DND-41 (cell line): ENCODE results near the gene MPND.

Experiments used
- ATAC-seq: fragments of 200-7000 bp; cut with Tn5 transposase; 3 replicates; pipeline ENCODE4 v1.9.1; 2021; ENCODE audit warnings: low read depth; ENCODE audit not compliant: insufficient read depth
- DNase-seq: peaks from one replicate; pipeline ENCODE4 v3.0.0-alpha.2; 2020
- H2AFZ ChIP-seq: 2 replicates; pipeline ENCODE4 v1.6.0; 2012; ENCODE audit warnings: low read depth, low read length
- H3K27ac ChIP-seq: 2 replicates; pipeline ENCODE4 v1.5.1; 2012; ENCODE audit warnings: low read length, inconsistent platforms
- H3K27me3 ChIP-seq: fragments of 200-600 bp; sonication (generic); 2 replicates; pipeline ENCODE4 v1.6.0; 2012; ENCODE audit warnings: low read length, mild to moderate bottlenecking, inconsistent platforms; ENCODE audit not compliant: insufficient read depth, poor library complexity
- H3K36me3 ChIP-seq: 2 replicates; pipeline ENCODE4 v1.5.1; 2012; ENCODE audit warnings: low read length, inconsistent platforms; ENCODE audit not compliant: insufficient read depth
- H3K4me1 ChIP-seq: 2 replicates; pipeline ENCODE4 v1.5.1; 2012; ENCODE audit warnings: mild to moderate bottlenecking, low read length; ENCODE audit not compliant: insufficient read depth
- H3K4me2 ChIP-seq: 2 replicates; pipeline ENCODE4 v1.6.0; 2012; ENCODE audit warnings: mild to moderate bottlenecking, moderate library complexity, low read length, inconsistent platforms; ENCODE audit not compliant: insufficient read depth
- H3K4me3 ChIP-seq, 2 experiments: fragments of 200-600 bp in 1 of 2; shearing (Covaris generic) in 1 of 2; 2 replicates each; pipeline ENCODE4 v1.5.1; 2012 to 2016; ENCODE audit warnings: inconsistent platforms in 2 of 2, low read length in 2 of 2, mild to moderate bottlenecking in 2 of 2, low read depth in 1 of 2, moderate library complexity in 1 of 2
- H3K79me2 ChIP-seq: 2 replicates; pipeline ENCODE4 v1.6.0; 2012; ENCODE audit warnings: low read length, inconsistent platforms; ENCODE audit not compliant: insufficient read depth
- H3K9ac ChIP-seq: 2 replicates; pipeline ENCODE4 v1.6.0; 2012; ENCODE audit warnings: low read depth, mild to moderate bottlenecking, inconsistent platforms, low read length, moderate library complexity
- H3K9me3 ChIP-seq: 2 replicates; pipeline ENCODE4 v1.5.1; 2012; ENCODE audit warnings: low read length, moderate library complexity, mild to moderate bottlenecking, inconsistent platforms; ENCODE audit not compliant: insufficient read depth, severe bottlenecking
- H4K20me1 ChIP-seq: 2 replicates; pipeline ENCODE4 v1.6.0; 2012; ENCODE audit warnings: low read length; ENCODE audit not compliant: insufficient read depth
- EZH2 ChIP-seq: IDR thresholded peaks from 3 replicates; pipeline ENCODE4 v1.6.1; 2012; ENCODE audit warnings: borderline replicate concordance, low read depth, mild to moderate bottlenecking, moderate library complexity, low read length, inconsistent platforms; ENCODE audit not compliant: severe bottlenecking
- TF ChIP-seq, protein P1 (sequence below): IDR thresholded peaks from 2 replicates; pipeline ENCODE4 v1.5.1; 2012; ENCODE audit warnings: borderline replicate concordance, low read length, moderate library complexity, mild to moderate bottlenecking; ENCODE audit not compliant: poor library complexity, severe bottlenecking; ENCODE audit errors: extremely low read depth

MPND gene

DNA sequence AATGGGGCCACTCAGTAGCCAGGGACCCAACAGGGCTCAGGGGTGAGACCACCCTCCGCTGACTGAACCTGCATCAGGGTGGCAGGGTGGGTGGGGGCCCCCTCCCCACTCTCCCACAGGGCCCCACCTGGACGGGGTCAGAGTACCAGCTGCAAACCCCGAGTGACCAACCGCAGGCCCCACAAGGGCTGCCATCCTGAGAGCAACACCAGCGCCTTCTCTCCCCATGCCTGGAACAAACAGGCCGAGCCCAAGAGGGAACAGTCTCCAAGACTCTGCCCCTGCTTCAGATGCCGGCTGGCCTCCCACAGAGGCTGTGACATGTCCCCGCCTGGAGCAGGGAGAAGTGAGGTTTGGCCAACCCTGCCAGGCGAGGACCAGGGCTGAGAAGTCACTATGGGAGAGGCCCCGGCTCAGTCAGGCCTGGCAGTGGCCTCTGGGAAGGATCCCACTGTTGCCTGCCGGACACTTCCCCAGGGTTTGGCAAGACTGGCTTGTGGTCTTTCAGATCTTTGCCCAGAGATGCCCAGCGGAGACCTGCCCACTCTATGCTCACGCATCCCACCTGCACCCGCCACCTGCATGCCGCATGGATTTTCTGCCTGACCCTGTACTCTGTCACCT, 27.2 kb downstream of the MPND start:
- no peak overlapping the region for H3K9ac ChIP-seq
- ATAC-seq (no peak), DNase-seq (no peak)
- H4K20me1 ChIP-seq = peaks cover 88% of the 10 kb centered on the region
- peaks cover 31% of the 10 kb centered on the region for H3K36me3 ChIP-seq
- H3K79me2 ChIP-seq = peaks cover 76% of the 10 kb centered on the region
- H3K4me1 ChIP-seq = no peaks in the 10 kb centered on the region; the same call in 1 of the 2 replicates
- H3K4me3 ChIP-seq = no peak overlapping the region
- H3K27ac ChIP-seq = 0 out of 2 replicates have a peak overlapping the region, but pooled peaks have one; percentile 7
- H3K9me3 ChIP-seq = no peaks in the 10 kb centered on the region
- no peaks in the 10 kb centered on the region for H3K27me3 ChIP-seq
- H3K4me2 ChIP-seq = no peak overlapping the region
- H2AFZ ChIP-seq = no peak overlapping the region
- TF ChIP-seq EZH2 = no peak
- TF ChIP-seq, protein P1, sequence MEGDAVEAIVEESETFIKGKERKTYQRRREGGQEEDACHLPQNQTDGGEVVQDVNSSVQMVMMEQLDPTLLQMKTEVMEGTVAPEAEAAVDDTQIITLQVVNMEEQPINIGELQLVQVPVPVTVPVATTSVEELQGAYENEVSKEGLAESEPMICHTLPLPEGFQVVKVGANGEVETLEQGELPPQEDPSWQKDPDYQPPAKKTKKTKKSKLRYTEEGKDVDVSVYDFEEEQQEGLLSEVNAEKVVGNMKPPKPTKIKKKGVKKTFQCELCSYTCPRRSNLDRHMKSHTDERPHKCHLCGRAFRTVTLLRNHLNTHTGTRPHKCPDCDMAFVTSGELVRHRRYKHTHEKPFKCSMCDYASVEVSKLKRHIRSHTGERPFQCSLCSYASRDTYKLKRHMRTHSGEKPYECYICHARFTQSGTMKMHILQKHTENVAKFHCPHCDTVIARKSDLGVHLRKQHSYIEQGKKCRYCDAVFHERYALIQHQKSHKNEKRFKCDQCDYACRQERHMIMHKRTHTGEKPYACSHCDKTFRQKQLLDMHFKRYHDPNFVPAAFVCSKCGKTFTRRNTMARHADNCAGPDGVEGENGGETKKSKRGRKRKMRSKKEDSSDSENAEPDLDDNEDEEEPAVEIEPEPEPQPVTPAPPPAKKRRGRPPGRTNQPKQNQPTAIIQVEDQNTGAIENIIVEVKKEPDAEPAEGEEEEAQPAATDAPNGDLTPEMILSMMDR = no peak

DNA sequence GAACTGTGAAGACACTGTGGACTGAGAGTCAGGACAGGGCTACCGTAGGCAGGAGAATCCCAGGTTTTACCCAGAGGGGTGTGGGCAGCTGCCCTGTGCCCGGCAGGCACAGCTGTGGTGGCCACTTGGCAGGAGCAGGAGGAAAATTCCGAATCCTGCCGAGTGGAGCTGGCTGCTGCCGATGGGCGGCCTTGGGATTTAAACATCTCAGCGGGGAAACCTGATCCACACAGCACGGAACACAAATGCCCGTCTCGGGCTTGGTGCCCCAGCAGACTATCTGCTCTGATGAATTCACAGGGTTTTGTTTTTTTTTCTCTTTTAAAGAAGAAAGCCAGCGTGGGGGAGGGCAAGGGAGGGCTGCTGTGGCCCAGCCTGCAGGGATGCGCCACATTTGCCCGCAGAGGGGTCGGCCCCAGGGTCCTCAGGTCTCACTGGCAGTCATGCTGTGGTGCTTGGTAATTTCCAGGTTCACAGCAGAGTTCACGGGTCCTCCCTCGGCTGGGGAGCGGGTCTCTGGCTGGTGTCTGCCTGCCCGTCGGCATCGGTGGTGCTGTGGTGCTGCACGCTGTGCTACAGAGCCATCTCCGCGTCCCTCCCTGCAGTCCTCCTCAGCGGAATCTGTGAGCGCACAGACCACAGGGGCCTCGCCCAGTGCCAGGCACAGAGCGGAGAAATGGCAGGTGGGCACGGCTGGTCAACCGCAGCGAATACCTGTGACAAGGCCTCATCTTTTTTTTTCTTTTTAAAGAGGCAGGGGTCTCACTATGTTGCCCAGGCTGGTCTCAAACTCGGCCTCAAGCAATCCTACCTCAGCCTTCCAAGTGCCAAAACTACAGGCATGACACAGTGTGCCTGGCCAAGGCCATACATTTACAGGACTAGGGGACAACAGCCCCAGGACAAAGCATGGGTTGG, 28.1 kb downstream of the MPND start:
- no peak overlapping the region for H2AFZ ChIP-seq
- H3K4me1 ChIP-seq = no peaks in the 10 kb centered on the region; the same call in 1 of the 2 replicates
- no peak overlapping the region for H3K4me3 ChIP-seq
- H3K36me3 ChIP-seq = peaks cover 21% of the 10 kb centered on the region
- peaks cover 89% of the 10 kb centered on the region for H4K20me1 ChIP-seq
- peaks cover 86% of the 10 kb centered on the region for H3K79me2 ChIP-seq
- no peaks in the 10 kb centered on the region for H3K9me3 ChIP-seq
- ATAC-seq (no peak), DNase-seq (no peak)
- H3K9ac ChIP-seq = no peak overlapping the region
- TF ChIP-seq, protein P1 = no peak
- TF ChIP-seq EZH2 = no peak
- H3K27ac ChIP-seq = no peak overlapping the region
- H3K4me2 ChIP-seq = no peak overlapping the region
- no peaks in the 10 kb centered on the region for H3K27me3 ChIP-seq

DNA sequence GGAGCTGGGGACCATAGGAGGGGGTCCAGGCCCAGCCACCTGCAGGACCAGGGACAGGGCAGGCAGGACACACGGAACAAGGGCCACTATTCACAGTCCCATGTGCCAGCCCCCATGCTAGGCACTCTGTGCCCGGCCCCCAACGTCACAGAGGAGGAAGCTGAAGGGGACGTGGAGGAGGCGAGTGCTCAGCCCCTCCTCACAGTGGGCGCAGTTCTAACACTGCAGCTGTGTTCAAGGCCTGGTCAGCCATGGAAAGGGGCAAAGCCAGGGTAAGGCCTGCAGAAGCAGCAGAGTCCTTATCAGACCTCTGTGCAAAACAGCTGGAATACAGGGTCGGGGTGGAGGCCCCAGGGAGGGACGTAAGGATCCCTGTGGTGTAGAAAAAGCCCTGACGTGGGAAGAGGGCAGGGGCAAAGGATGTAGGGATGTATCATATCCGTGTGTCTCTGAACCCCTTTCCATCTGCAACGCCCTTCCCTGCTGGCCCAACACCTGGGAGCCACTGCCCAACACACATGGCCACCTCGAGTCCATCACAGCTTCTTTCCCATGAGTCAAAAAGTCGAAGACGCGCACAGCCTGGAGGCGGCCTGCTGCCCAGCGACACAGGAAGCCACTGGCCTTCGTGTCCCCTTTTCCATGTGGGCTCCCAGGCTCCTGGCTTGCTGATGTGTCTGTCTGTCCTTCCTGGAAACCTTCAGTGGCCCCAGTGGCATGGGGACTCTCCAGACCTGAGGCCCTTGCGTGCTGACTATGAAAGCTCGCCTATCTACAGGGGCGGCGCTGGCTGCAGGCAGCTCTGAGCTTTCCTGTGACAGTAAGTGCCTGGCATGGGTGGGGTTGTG, 29.0 kb downstream of the MPND start:
- Histone ChIP-seq H3K4me3 (no peak overlapping the region), H3K9ac (no peak overlapping the region), H3K27ac (no peak overlapping the region), H4K20me1 (peaks cover 90% of the 10 kb centered on the region), H3K4me1 (no peaks in the 10 kb centered on the region; the same call in 1 of the 2 replicates), H3K36me3 (peaks cover 20% of the 10 kb centered on the region), H3K9me3 (no peaks in the 10 kb centered on the region), H3K4me2 (no peak overlapping the region), H3K27me3 (no peaks in the 10 kb centered on the region), H3K79me2 (peaks cover 92% of the 10 kb centered on the region), H2AFZ (no peak overlapping the region)
- no peak for TF ChIP-seq EZH2
- TF ChIP-seq, protein P1 = no peak
- DNase-seq (no peak), ATAC-seq (no peak)
